D721Med (cell line): ENCODE data around the gene MUC4.

Experiments used
- DNase-seq: peaks from one replicate; pipeline ENCODE4 v3.0.0; 2011; ENCODE audit warnings: low spot score; ENCODE audit not compliant: insufficient read length
- FAIRE-seq: peaks from 2 replicates; lab custom pipeline; 2011; peaks lifted over from hg19 to GRCh38; lab: Jason Lieb, UNC
- TF ChIP-seq, protein P1 (sequence below): IDR thresholded peaks from 2 replicates; pipeline ENCODE4 v1.5.1; 2012; ENCODE audit warnings: mild to moderate bottlenecking, control low read depth; ENCODE audit not compliant: insufficient read depth; ENCODE audit errors: missing control alignments

Gene MUC4

GRCh38 chr3:195823999-195824398 lies 12.3 kb upstream of the MUC4 start:
- DNase-seq (no peak), FAIRE-seq (no peak)
- TF ChIP-seq, protein P1, sequence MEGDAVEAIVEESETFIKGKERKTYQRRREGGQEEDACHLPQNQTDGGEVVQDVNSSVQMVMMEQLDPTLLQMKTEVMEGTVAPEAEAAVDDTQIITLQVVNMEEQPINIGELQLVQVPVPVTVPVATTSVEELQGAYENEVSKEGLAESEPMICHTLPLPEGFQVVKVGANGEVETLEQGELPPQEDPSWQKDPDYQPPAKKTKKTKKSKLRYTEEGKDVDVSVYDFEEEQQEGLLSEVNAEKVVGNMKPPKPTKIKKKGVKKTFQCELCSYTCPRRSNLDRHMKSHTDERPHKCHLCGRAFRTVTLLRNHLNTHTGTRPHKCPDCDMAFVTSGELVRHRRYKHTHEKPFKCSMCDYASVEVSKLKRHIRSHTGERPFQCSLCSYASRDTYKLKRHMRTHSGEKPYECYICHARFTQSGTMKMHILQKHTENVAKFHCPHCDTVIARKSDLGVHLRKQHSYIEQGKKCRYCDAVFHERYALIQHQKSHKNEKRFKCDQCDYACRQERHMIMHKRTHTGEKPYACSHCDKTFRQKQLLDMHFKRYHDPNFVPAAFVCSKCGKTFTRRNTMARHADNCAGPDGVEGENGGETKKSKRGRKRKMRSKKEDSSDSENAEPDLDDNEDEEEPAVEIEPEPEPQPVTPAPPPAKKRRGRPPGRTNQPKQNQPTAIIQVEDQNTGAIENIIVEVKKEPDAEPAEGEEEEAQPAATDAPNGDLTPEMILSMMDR, result no peak

GRCh38 chr3:195823280-195823679 lies 11.6 kb upstream of the MUC4 start:
- TF ChIP-seq, protein P1, result no peak
- FAIRE-seq (no peak), DNase-seq (no peak)

- FAIRE-seq, result no peak
- TF ChIP-seq, protein P1, result no peak
- DNase-seq, result no peak
Observed at GRCh38 chr3:195822131-195822696, 10.5 kb upstream of the MUC4 start.

DNA sequence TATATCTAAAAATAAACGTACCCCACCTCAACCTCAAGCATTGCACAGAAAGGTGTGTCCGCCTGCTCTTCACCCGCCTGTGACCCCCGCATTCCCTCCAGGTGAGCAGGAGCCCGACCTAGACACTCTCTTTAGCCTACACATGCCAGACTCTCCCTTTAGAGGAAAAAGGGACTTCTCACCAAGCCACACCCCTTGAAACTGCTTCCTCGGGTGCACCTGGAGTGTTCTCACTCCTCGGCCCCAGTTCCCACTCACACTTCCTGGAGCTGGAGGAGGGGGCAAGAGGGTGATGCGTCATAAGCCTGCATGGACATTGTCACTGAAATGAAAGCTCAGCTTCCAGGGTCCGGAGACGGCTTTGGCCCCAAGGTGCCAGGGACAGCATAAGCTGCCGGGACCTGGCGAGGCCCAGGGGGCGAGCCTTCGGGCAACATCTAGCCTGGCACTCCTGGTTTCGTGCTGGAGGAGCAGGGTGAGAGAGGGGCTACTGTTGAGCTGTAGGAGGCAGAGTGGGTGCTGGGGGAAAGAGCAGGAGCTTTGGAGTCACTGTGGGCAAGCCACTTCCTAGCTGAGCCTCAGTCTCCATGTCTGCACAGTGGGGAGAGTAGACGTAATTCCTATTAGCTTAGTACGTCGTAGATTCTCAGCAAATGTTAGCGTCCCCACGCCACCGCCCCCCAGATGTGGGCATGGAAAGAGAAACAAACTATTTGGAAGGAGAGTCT lies 9.8 kb upstream of the MUC4 start:
- DNase-seq, result no peak
- TF ChIP-seq, protein P1, result no peak

DNA sequence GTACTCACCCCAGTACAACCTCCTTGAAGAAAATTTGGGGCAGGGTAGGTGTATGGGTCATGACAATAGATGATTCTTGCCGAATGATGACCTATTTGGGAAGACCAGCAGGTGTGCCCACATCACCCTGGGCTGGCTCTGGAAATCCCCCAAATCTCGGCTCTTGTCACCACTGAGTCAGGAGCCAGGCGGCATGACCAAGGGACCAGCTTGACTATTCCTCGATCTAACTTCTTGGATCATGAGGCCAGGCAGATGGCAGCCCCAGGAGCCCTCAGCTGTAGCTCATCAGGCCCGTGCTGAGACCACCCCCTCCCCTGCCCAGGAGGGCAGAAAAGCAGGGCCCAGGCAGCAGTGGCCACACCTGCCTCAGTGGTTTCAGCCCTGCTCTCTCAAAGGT lies 9.2 kb upstream of the MUC4 start:
- DNase-seq (no peak), FAIRE-seq (no peak)
- TF ChIP-seq, protein P1, result no peak

More for the DNA sequence above, 9.8 kb upstream of the MUC4 start:
- no peak for FAIRE-seq

DNA sequence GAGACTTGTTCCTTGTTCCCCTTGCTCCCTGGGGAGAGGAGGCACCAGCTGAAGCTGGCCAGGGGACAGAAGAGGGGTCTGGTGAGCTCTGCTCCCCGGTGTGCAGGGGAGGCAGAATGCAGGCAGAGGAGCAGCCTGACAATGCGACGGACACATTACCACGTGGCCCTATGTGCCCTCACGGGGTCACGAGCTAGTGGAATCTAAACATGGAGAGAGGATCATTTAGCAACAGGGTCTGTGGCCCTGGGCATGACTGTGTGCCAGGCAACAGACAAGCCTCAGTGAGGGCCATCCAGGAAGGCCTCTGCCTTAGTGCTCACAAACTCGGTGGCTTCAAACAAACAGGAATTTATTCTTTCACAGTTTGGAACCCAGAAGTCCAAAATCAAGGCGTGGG lies 8.5 kb upstream of the MUC4 start:
- DNase-seq (no peak), FAIRE-seq (no peak)
- TF ChIP-seq, protein P1, result no peak

- TF ChIP-seq, protein P1, result no peak
- no peak for DNase-seq
- no peak for FAIRE-seq
Observed at GRCh38 chr3:195818301-195818700, 6.6 kb upstream of the MUC4 start.
